Measurements from ENCODE around the gene ISG15.
"Not testable (repeated sequence)": the region's sequence is repeated elsewhere in the genome, so short reads cannot be mapped to it uniquely, and the experiment has no call there.

The ISG15 gene

GRCh38 chr1:1048765-1049164, 35.5 kb downstream of the ISG15 start:
- no peak for DNase-seq

DNA sequence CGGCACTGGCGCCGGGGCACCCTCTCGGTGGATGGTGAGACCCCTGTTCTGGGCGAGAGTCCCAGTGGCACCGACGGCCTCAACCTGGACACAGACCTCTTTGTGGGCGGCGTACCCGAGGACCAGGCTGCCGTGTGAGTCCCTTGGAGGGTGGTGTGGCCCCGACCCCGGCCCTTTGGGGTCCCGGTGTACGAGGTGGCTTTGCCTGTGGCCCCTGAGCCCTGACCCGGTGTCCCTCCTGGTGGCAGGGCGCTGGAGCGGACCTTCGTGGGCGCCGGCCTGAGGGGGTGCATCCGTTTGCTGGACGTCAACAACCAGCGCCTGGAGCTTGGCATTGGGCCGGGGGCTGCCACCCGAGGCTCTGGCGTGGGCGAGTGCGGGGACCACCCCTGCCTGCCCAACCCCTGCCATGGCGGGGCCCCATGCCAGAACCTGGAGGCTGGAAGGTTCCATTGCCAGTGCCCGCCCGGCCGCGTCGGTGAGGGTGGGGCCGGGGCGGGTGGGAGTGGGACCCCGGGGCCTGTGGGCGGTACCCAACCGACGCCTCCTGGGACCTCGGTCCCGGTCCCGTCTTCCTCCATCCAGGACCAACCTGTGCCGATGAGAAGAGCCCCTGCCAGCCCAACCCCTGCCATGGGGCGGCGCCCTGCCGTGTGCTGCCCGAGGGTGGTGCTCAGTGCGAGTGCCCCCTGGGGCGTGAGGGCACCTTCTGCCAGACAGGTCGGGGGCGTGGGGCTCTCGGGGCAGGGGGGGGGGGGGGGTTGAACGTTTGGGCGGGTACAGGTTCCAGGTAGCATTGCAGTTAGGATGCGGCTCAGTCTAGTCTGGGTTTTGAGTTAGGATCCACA, 36.2 kb downstream of the ISG15 start:
- DNase-seq = no peak

- DNase-seq = no peak
Observed at GRCh38 chr1:1050577-1051052, 37.3 kb downstream of the ISG15 start.

DNA sequence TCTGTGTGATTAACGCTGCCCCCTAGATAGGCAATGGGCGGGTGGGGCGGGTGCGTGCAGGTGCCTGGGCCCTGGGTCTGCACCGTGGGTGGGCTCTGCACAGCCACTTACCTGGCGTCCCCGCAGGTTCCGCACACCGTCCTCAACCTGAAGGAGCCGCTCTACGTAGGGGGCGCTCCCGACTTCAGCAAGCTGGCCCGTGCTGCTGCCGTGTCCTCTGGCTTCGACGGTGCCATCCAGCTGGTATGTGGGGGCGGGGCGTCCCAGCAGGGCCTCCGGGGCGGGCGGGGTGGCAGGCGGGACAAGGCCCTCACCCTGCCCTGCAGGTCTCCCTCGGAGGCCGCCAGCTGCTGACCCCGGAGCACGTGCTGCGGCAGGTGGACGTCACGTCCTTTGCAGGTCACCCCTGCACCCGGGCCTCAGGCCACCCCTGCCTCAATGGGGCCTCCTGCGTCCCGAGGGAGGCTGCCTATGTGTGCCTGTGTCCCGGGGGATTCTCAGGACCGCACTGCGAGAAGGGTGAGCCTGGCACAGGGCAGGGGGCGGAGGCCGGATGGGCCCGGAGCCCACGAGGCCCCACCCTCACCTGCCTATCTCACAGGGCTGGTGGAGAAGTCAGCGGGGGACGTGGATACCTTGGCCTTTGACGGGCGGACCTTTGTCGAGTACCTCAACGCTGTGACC, 38.0 kb downstream of the ISG15 start:
- DNase-seq = no peak

- no peak for DNase-seq
Observed at GRCh38 chr1:1052003-1052840, 38.9 kb downstream of the ISG15 start.

DNA sequence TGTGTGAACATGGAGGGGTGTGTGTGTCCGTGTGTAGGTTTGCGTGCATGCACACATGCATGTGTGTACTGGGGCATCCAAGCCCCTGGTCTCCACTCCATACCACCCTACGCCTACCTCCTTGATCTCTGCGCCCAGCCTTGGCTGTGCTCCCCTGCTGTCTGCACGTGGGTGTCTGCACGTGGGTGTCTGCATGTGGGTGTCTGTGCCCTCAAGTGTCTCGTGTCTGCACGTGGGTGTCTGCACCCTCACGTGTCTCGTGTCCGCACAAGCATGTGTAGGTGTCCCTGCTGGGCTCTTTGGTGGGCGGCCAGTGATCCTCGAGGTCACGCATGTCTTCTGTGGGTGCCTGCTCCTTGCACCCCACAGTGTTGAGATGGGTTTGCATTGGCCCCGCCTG, 39.7 kb downstream of the ISG15 start:
- no peak for DNase-seq

GRCh38 chr1:1053682-1054081, 40.4 kb downstream of the ISG15 start:
- no peak for DNase-seq

GRCh38 chr1:1054099-1054700, 40.9 kb downstream of the ISG15 start:
- no peak for DNase-seq

GRCh38 chr1:1054971-1055370, 41.7 kb downstream of the ISG15 start:
- DNase-seq = no peak

DNA sequence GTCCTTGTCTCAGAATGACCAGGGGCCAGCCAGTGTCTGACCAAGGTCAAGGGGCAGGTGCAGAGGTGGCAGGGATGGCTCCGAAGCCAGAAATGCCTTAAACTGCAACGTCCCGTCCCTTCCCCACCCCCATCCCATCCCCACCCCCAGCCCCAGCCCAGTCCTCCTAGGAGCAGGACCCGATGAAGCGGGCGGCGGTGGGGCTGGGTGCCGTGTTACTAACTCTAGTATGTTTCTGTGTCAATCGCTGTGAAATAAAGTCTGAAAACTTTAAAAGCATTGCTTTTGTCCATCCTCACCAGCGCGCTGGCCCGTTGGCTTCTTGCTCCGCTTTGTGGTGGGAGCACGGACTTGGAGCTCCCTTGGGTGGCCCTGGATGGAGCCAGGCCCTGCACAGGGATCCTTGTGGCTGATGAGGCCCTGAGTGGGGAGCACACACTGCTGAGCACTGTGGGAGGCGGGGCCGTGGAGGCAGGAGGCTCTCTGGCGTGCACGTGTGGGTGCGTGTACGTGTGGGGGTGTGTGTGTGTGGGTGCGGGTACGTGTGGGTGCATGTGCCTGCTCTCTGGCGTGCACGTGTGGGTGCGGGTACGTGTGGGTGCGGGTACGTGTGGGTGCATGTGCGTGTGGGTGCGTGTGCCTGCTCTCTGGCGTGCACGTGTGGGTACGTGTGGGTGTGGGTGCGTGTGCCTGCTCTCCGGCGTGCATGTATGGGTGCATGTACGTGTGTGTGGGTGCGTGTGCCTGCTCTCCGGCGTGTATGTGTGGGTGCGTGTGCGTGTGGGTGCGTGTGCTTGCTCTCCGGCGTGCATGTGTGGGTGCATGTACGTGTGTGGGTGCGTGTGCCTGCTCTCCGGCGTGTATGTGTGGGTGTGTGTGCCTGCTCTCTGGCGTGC, 42.8 kb downstream of the ISG15 start:
- no peak for DNase-seq

GRCh38 chr1:1057769-1058087, 44.4 kb downstream of the ISG15 start:
- not testable (repeated sequence) for DNase-seq

GRCh38 chr1:1058088-1058905, 45.0 kb downstream of the ISG15 start:
- no peak for DNase-seq

- DNase-seq = no peak
Observed at GRCh38 chr1:1058921-1059493, 45.7 kb downstream of the ISG15 start.

GRCh38 chr1:1059494-1060280, 46.4 kb downstream of the ISG15 start:
- DNase-seq = no peak

DNA sequence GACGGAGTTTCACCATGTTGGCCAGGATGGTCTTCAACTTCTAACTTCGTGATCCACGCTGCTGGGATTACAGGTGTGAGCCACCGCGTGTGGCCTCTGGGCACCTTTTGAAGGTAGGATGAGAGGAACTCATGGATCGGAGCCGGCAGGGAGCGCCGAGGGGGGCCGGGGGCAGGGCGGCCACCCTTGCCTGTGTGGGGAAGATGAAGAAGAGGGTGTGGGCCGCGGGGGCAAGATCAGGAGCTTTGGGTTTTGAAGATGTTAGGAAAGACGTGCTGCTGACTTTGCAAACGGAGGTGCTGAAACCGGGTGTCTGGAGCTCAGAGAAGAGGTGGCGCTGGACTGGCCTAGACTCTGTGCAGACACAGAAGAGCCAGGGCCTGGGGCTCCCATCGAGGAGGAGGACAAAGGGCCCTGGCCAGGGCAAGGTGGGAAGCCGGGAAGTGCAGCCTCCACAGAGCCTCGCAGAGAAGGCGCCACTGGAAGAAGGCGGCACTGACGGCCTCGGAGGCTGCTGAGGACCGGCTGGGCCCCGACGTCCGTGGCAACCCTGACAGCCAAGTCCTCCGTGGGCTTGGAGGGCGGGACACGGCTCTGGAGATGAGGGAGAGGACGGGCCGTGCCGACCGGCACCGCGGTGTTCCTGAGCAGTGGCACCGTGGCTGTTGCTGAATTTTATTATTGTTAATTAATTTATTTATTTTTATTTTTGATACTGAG, 47.1 kb downstream of the ISG15 start:
- DNase-seq = no peak

GRCh38 chr1:1061682-1062345, 48.5 kb downstream of the ISG15 start:
- no peak for DNase-seq

DNA sequence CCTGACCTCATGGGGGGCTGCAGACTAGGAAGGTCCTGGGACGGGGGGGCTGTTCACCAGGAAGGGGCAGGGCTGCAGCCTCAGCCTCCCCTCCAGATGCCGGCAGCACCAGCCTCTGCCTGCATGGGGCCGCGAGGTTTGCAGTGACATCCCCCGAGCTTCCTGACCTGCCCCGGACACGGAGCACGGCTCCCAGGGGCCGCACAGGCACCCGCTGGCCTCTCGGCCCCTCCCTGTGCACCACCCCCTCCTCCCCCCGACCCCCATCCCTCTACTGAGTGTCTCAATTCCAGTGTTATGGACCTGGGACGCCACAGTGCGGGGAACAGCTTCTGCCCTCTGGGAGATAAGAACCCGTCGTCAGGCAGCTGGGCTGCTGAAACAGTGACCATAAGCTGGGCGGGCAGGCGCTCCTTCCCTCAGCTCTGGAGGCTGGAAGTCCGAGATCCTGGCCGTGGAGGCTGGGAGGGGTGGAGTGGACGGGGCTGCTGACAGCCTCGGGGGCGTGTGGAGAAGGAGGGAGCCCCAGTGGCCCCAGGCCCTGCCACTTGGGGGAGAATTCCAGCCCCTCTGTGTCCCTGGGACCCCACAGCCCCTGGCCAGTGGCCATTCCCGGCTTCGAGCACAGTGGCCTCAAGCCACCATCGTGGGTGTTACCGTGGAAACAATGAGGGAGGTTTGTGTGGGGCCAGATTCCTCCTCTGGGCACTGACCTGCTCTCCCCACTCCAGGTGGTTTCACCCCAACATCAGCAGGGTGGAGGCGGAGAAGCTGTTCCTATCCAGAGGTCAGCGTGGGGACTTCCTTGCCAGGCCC, 49.3 kb downstream of the ISG15 start:
- no peak for DNase-seq

Measured in NCI-H2029 treated with DMSO at 0.1 percent for 48 hours (cell line).